K562 (cell line): ENCODE measurements around the gene TMEM270. TPM values are rescaled to one million over a fixed set of nuclear protein-coding genes. Genes with fewer than 3 reads are reported as not detected.

Source experiments
- ATAC-seq: fragments of 200-7000 bp; cut with Tn5 transposase; 3 replicates; pipeline ENCODE4 v1.9.1; 2020; ENCODE audit warnings: moderate library complexity
- BruUV-seq: library from RNA; stranded (reverse); fragments of 400-500 nt; replicated peaks from 2 replicates; lab custom pipeline; 2021; lab: Mats Ljungman, UMichigan
- CTCF ChIA-PET: fragments of 300-600 bp; formaldehyde crosslinking; extraction: SDS; loops from one replicate; lab custom pipeline; 2021; ENCODE audit warnings: low intra/inter-chr PET ratio; lab: Yijun Ruan, JAX
- POLR2A ChIA-PET: fragments of 300-600, 350-650 bp; sonication (Branson Sonifier 250); formaldehyde crosslinking; extraction: SDS; loops from one replicate; lab custom pipeline; 2021; ENCODE audit warnings: antibody characterized with exemption, inconsistent platforms; lab: Yijun Ruan, JAX
- DNase-seq, 4 experiments: peaks; one replicate each; pipeline versions ENCODE4 v3.0.0 to v3.0.0-alpha.2; 2011 to 2018; ENCODE audit warnings: low spot score in 3 of 4, mixed read lengths in 3 of 4; ENCODE audit errors: extremely low read depth in 1 of 4
- FAIRE-seq: peaks from 2 replicates; lab custom pipeline; 2011; peaks lifted over from hg19 to GRCh38; lab: Jason Lieb, UNC
- H2AFZ ChIP-seq: 2 replicates; pipeline ENCODE4 v1.6.0; 2011; ENCODE audit warnings: low read depth, low read length, control low read depth, inconsistent platforms
- H3K27ac ChIP-seq: fragments of 200-600 bp; 3 replicates; pipeline ENCODE4 v1.8.0; 2011; ENCODE audit warnings: low read depth, mild to moderate bottlenecking, control low read depth, inconsistent platforms, low read length, moderate library complexity, mixed read lengths; ENCODE audit errors: extremely low read depth
- H3K27me3 ChIP-seq, 2 experiments: fragments of 300-600 bp in 1 of 2; 2 replicates in 1 of 2; 3 replicates in 1 of 2; pipeline versions ENCODE4 v1.6.0 to v1.8.0; 2011; ENCODE audit warnings: inconsistent platforms in 2 of 2, low read length in 2 of 2, mild to moderate bottlenecking in 1 of 2, mixed read lengths in 1 of 2, moderate library complexity in 1 of 2; ENCODE audit not compliant: control insufficient read depth in 2 of 2, insufficient read depth in 2 of 2
- H3K36me3 ChIP-seq: fragments of 300-600 bp; 3 replicates; pipeline ENCODE4 v1.8.0; 2011; ENCODE audit warnings: mild to moderate bottlenecking, low read length, inconsistent platforms; ENCODE audit not compliant: control insufficient read depth, insufficient read depth
- H3K4me1 ChIP-seq, 2 experiments: fragments of 200-600 bp in 1 of 2; replicated peaks in 1 of 2; 2 replicates in 1 of 2; 3 replicates in 1 of 2; pipeline versions ENCODE4 v1.5.1 to v1.8.0; 2011; ENCODE audit warnings: inconsistent platforms in 2 of 2, low read length in 2 of 2, mild to moderate bottlenecking in 1 of 2, mixed read lengths in 1 of 2, moderate library complexity in 1 of 2; ENCODE audit not compliant: control insufficient read depth in 2 of 2, insufficient read depth in 2 of 2
- H3K4me2 ChIP-seq: 2 replicates; pipeline ENCODE4 v1.6.1; 2011; ENCODE audit warnings: low read length, control low read depth, inconsistent platforms, mixed read lengths; ENCODE audit not compliant: insufficient read depth
- H3K4me3 ChIP-seq: fragments of 200-600 bp; sonication (generic), shearing (Covaris generic); 2 replicates; pipeline ENCODE4 v1.5.1; 2016; ENCODE audit warnings: control low read depth, inconsistent platforms
- H3K79me2 ChIP-seq: fragments of 200-600 bp; 3 replicates; pipeline ENCODE4 v1.8.0; 2011; ENCODE audit warnings: low read length, inconsistent platforms; ENCODE audit not compliant: control insufficient read depth, insufficient read depth
- H3K9ac ChIP-seq, 2 experiments: 2 replicates each; pipeline versions ENCODE4 v1.6.0 to v1.6.1; 2011; ENCODE audit warnings: low read depth in 2 of 2, low read length in 2 of 2, control low read depth in 1 of 2, inconsistent platforms in 1 of 2, mild to moderate bottlenecking in 1 of 2, mixed read lengths in 1 of 2; ENCODE audit not compliant: insufficient read depth in 1 of 2
- H3K9me1 ChIP-seq: one replicate; pipeline ENCODE4 v1.6.0; 2011; ENCODE audit warnings: inconsistent platforms, mild to moderate bottlenecking, low read length, moderate library complexity; ENCODE audit not compliant: control insufficient read depth, insufficient read depth
- H3K9me3 ChIP-seq: replicated peaks from 2 replicates; pipeline ENCODE4 v1.5.1; 2011; ENCODE audit warnings: low read depth, low read length, inconsistent platforms; ENCODE audit not compliant: control insufficient read depth, insufficient read depth
- H4K20me1 ChIP-seq: replicated peaks from 2 replicates; pipeline ENCODE4 v1.6.1; 2011; ENCODE audit warnings: low read length, inconsistent platforms, mixed read lengths; ENCODE audit not compliant: control insufficient read depth, insufficient read depth
- CBX3 ChIP-seq, 2 experiments: IDR thresholded peaks; 1 replicate in 1 of 2; 2 replicates in 1 of 2; pipeline ENCODE4 v1.6.1; 2012; ENCODE audit warnings: inconsistent platforms in 2 of 2, low read length in 2 of 2, borderline replicate concordance in 1 of 2, control low read depth in 1 of 2
- HDAC8 ChIP-seq: fragments of 450-650 bp; IDR thresholded peaks from 2 replicates; pipeline ENCODE4 v1.6.1; 2016; ENCODE audit warnings: mild to moderate bottlenecking, missing genetic modification characterization, moderate library complexity, missing compliant biosample characterization
- HDGF ChIP-seq: fragments of 450-650 bp; IDR thresholded peaks from 2 replicates; pipeline ENCODE4 v1.6.1; 2016
- KDM1A ChIP-seq, 2 experiments: fragments of 450-650 bp; IDR thresholded peaks; 2 replicates each; pipeline ENCODE4 v1.6.1; 2016; ENCODE audit warnings: mild to moderate bottlenecking in 2 of 2
- LCOR ChIP-seq: sonication (generic); formaldehyde crosslinking; IDR thresholded peaks from 2 replicates; pipeline ENCODE4 v1.8.0; 2022; ENCODE audit warnings: mild to moderate bottlenecking, missing genetic modification reagents
- MCM2 ChIP-seq: fragments of 450-650 bp; IDR thresholded peaks from 2 replicates; pipeline ENCODE4 v1.6.1; 2017; ENCODE audit warnings: low read depth, mild to moderate bottlenecking
- MEIS2 ChIP-seq: fragments of 450-650 bp; IDR thresholded peaks from 2 replicates; pipeline ENCODE4 v1.6.1; 2014; ENCODE audit warnings: mild to moderate bottlenecking; ENCODE audit not compliant: partially characterized antibody
- MYBL2 ChIP-seq, 2 experiments: fragments of 450-650 bp in 1 of 2; sonication (generic) in 1 of 2; formaldehyde crosslinking in 1 of 2; IDR thresholded peaks; 2 replicates each; pipeline versions ENCODE4 v1.6.1 to v1.8.1; 2017 to 2022; ENCODE audit warnings: borderline replicate concordance in 1 of 2, inconsistent platforms in 1 of 2, low read depth in 1 of 2, mild to moderate bottlenecking in 1 of 2, missing genetic modification reagents in 1 of 2, moderate library complexity in 1 of 2
- NONO ChIP-seq, 2 experiments: fragments of 200-400 bp in 1 of 2; fragments of 450-650 bp in 1 of 2; formaldehyde crosslinking in 1 of 2; IDR thresholded peaks; 2 replicates each; pipeline ENCODE4 v1.6.1; 2017; ENCODE audit warnings: low read depth in 2 of 2, mild to moderate bottlenecking in 2 of 2, moderate library complexity in 2 of 2, low read length in 1 of 2
- RBM25 ChIP-seq: fragments of 200-400 bp; formaldehyde crosslinking; IDR thresholded peaks from 2 replicates; pipeline ENCODE4 v1.6.1; 2018; ENCODE audit warnings: low read length, low read depth, moderate library complexity; ENCODE audit not compliant: severe bottlenecking
- SIN3B ChIP-seq: fragments of 450-650 bp; IDR thresholded peaks from 2 replicates; pipeline ENCODE4 v1.6.1; 2017; ENCODE audit warnings: low read depth, mild to moderate bottlenecking, moderate library complexity
- XRCC5 ChIP-seq: fragments of 200-400 bp; formaldehyde crosslinking; IDR thresholded peaks from 2 replicates; pipeline ENCODE4 v1.6.1; 2017; ENCODE audit warnings: low read depth, mild to moderate bottlenecking, low read length
- YBX1 ChIP-seq: fragments of 450-650 bp; IDR thresholded peaks from 2 replicates; pipeline ENCODE4 v1.7.1; 2016; ENCODE audit warnings: mild to moderate bottlenecking
- ZBTB1 ChIP-seq: sonication (generic); formaldehyde crosslinking; IDR thresholded peaks from 2 replicates; pipeline ENCODE4 v1.8.1; 2023; ENCODE audit warnings: missing genetic modification reagents, low read depth, mild to moderate bottlenecking, borderline replicate concordance
- ZBTB5 ChIP-seq: fragments of 450-650 bp; IDR thresholded peaks from 2 replicates; pipeline ENCODE4 v1.6.1; 2017; ENCODE audit warnings: antibody characterized with exemption
- ZNF121 ChIP-seq: sonication (generic); formaldehyde crosslinking; conservative IDR thresholded peaks from 2 replicates; pipeline ENCODE4 v1.8.0; 2022; ENCODE audit warnings: missing genetic modification reagents
- ZNF282 ChIP-seq: sonication (generic); formaldehyde crosslinking; IDR thresholded peaks from 2 replicates; pipeline ENCODE4 v1.8.1; 2023; ENCODE audit warnings: missing genetic modification reagents
- ZNF75A ChIP-seq: fragments of 450-650 bp; formaldehyde crosslinking; IDR thresholded peaks from 2 replicates; pipeline ENCODE4 v1.4.0; 2020; ENCODE audit warnings: mild to moderate bottlenecking
- ZNF79 ChIP-seq: fragments of 250-450 bp; sonication (Bioruptor Pico); IDR thresholded peaks from 2 replicates; pipeline ENCODE4 v1.4.0; 2020; ENCODE audit warnings: low read depth, mild to moderate bottlenecking, moderate library complexity
- WGBS: fragments of 100-300 bp; shearing (Covaris generic); methylation state at CpG from one replicate; pipeline ENCODE4 v1.1.6; 2016; ENCODE audit warnings: low coverage, mixed read lengths; ENCODE audit not compliant: insufficient coverage; ENCODE audit errors: missing lambda C conversion rate; 5-methylcytosine and 5-hydroxymethylcytosine counted together
- in situ Hi-C: fragments of 300-500 bp; cut with MboI; formaldehyde crosslinking; loops from 4 replicates; pipeline ENCODE4 v1.15.0; 2018; ENCODE audit warnings: inconsistent platforms, mixed read lengths
- intact Hi-C: fragments of 100-400 bp; cut with micrococcal nuclease; formaldehyde crosslinking; loops from 2 replicates; pipeline ENCODE4 v1.14.2; 2022
- polyA plus RNA-seq, 8 experiments: library from polyadenylated mRNA; depleted of rRNA in 4 of 8; stranded (reverse) in 5 of 8; unstranded in 3 of 8; fragments of >200 nt; fragmentation: Nextera tagmentation in 2 of 8; fragmentation: Illumina TruSeq in 1 of 8; extraction: Ambion mirVana in 2 of 8; extraction: Trizol in 1 of 8; gene quantifications; 2 replicates each; pipeline versions ENCODE4 v1.2.1 to v1.2.3, GENCODE V29; 2011 to 2014; ENCODE audit warnings: inconsistent platforms in 1 of 8, missing spikeins in 1 of 8
- total RNA-seq, 7 experiments: library from RNA; depleted of rRNA in 6 of 7; stranded (reverse); fragments of >200 nt in 6 of 7; fragmentation: Illumina TruSeq in 2 of 7; extraction: Trizol in 2 of 7; gene quantifications; 2 replicates each; pipeline versions ENCODE4 v1.2.1 to v1.2.3, GENCODE V29; 2011 to 2021; ENCODE audit warnings: low replicate concordance in 1 of 7
- TF ChIP-seq, protein P1 (sequence below): sonication (generic); formaldehyde crosslinking; IDR thresholded peaks from 2 replicates; pipeline ENCODE4 v1.9.0; 2022; ENCODE audit warnings: mild to moderate bottlenecking, missing genetic modification reagents
- TF ChIP-seq, protein P2 (sequence below): fragments of 250-450 bp; sonication (Bioruptor Pico); IDR thresholded peaks from 2 replicates; pipeline ENCODE4 v1.4.0; 2020; ENCODE audit warnings: borderline replicate concordance

TMEM270 gene
- total and polyA plus RNA-seq, 9 of the 15 experiments (the other 6 are each of a cell fraction or from before 2014, with no cell fraction given): not detected

DNA sequence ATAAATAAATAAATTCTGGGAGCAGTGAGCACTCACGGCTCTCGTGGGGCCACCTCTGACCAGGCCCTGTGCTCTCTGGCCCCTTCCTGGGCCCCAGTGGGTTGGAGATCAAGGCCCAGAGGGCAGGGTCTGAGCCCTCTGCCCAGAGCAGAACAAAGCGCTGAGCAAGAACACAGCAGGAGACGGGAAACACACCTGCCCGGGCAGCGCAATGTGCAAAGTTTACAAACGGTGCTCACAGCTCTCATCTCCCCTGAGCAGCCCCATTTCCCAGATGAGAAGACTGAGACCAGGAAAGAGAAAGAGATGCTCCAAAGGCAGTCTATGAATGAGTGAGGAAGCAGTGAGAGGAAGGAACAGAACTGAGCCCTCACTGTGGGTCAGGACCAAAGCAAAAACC, 21.7 kb upstream of the TMEM270 start:
- ChIA-PET POLR2A (no interaction called here), CTCF (no interaction called here)
- H3K4me3 ChIP-seq: no peak overlapping the region
- DNase-seq (no peak), FAIRE-seq (no peak), ATAC-seq (no peak)
- intact Hi-C loops (no loop called here), in situ Hi-C loops (no loop called here)
- no peaks in the 10 kb centered on the region for H4K20me1 ChIP-seq
- H2AFZ ChIP-seq: no peak overlapping the region
- H3K9me3 ChIP-seq: no peaks in the 10 kb centered on the region
- peaks cover 0 to 32% of the 10 kb centered on the region in 2 experiments; a peak in 4 of 5 replicates for H3K4me1 ChIP-seq
- WGBS: 60% methylated on average over 7 of the region's 7 CpGs
- no peaks in the 10 kb centered on the region for H3K79me2 ChIP-seq
- no TSS peak for BruUV-seq
- H3K9ac ChIP-seq: 0 out of 4 replicates have a peak overlapping the region, but pooled peaks of 1 of the 2 experiments have one; percentile 14
- no peak overlapping the region for H3K4me2 ChIP-seq
- H3K27ac ChIP-seq: no peak overlapping the region
- no peaks in the 10 kb centered on the region for H3K27me3 ChIP-seq
- no peaks in the 10 kb centered on the region for H3K9me1 ChIP-seq
- H3K36me3 ChIP-seq: no peaks in the 10 kb centered on the region
- peak; percentile 84 for TF ChIP-seq RBM25
- no peak for TF ChIP-seq NONO (IDR thresholded peaks at IDR 0.05; ENCODE audit: low read depth in 2 of 2, low read length in 1 of 2)
- TF ChIP-seq ZNF75A (CRISPR knock-in tag): no peak
- TF ChIP-seq ZNF79 (CRISPR knock-in tag): no peak
- TF ChIP-seq CBX3 (IDR thresholded peaks at IDR 0.05; ENCODE audit: borderline replicate concordance in 1 of 2, low read length in 2 of 2): 0 out of 3 replicates have a peak, but pooled peaks of 1 of the 2 experiments have one; percentile 17
- no peak; the same call in 1 of the 2 replicates for TF ChIP-seq ZNF121 (CRISPR knock-in tag)
- TF ChIP-seq XRCC5: no peak
- no peak for TF ChIP-seq ZBTB1 (CRISPR knock-in tag)
- TF ChIP-seq HDGF: no peak
- peak; percentile 46 to 63; a peak in 3 of 4 replicates for TF ChIP-seq KDM1A (IDR thresholded peaks at IDR 0.05)
- TF ChIP-seq, protein P1, sequence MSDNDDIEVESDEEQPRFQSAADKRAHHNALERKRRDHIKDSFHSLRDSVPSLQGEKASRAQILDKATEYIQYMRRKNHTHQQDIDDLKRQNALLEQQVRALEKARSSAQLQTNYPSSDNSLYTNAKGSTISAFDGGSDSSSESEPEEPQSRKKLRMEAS (CRISPR knock-in tag): no peak
- no peak for TF ChIP-seq YBX1
- TF ChIP-seq, protein P2, sequence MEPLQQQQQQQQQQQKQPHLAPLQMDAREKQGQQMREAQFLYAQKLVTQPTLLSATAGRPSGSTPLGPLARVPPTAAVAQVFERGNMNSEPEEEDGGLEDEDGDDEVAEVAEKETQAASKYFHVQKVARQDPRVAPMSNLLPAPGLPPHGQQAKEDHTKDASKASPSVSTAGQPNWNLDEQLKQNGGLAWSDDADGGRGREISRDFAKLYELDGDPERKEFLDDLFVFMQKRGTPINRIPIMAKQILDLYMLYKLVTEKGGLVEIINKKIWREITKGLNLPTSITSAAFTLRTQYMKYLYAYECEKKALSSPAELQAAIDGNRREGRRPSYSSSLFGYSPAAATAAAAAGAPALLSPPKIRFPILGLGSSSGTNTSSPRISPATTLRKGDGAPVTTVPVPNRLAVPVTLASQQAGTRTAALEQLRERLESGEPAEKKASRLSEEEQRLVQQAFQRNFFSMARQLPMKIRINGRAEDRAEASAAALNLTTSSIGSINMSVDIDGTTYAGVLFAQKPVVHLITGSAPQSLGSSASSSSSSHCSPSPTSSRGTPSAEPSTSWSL (CRISPR knock-in tag): no peak
- TF ChIP-seq SIN3B: no peak
- no peak for TF ChIP-seq HDAC8 (tag)
- TF ChIP-seq LCOR (CRISPR knock-in tag): no peak
- TF ChIP-seq MYBL2 (IDR thresholded peaks at IDR 0.05; ENCODE audit: low read depth): no peak
- TF ChIP-seq MYBL2 (CRISPR knock-in tag; IDR thresholded peaks at IDR 0.05; ENCODE audit: borderline replicate concordance): no peak
- TF ChIP-seq MCM2: no peak
- TF ChIP-seq ZBTB5: no peak
- TF ChIP-seq MEIS2: no peak
- TF ChIP-seq ZNF282 (CRISPR knock-in tag): no peak
